HG03520 (cell line): ENCODE results near the gene WASF2.
"Not testable (repeated sequence)": the region's sequence is repeated elsewhere in the genome, so short reads cannot be mapped to it uniquely, and the experiment has no call there.

ENCODE experiments used
- ATAC-seq: cut with Tn5 transposase; IDR thresholded peaks from one replicate; pipeline ENCODE4 v1.9.1; 2021; ENCODE audit warnings: mild to moderate bottlenecking, moderate library complexity; ENCODE audit not compliant: unreplicated experiment

Gene WASF2

DNA sequence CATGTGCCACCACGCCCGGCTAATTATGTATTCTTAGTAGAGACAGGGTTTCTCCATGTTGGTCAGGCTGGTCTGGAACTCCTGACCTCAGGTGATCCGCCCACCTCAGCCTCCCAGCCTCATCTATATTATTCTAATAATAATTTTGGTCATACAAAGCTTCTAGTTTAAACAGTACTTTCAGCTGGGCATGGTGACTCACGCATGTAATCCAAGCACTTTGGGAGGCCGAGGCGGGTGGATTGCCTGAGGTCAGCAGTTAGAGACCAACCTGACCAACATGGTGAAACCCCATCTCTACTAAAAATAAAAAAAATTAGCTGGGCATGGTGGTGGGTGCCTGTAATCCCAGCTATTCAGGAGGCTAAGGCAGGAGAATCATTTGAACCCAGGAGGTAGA, 26.1 kb downstream of the WASF2 start:
- ATAC-seq, result not testable (repeated sequence)

DNA sequence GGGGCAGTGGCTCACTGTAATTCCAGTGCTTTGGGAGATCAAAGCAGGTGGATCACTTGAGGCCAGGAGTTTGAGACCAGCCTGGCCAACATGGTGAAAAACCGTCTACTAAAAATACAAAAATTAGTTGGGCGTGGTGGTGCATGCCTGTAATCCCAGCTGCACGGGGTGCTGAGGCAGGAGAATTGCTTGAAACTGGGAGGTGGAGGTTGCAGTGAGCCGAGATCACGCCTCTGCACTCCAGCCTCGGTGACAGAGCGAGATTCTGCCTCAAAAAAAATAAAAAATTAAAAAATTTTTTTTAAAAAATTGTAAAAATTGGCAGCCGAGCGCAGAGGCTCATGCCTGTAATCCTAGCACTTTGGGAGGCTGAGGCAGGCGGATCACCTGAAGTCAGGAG, 31.4 kb downstream of the WASF2 start:
- ATAC-seq, result not testable (repeated sequence)

DNA sequence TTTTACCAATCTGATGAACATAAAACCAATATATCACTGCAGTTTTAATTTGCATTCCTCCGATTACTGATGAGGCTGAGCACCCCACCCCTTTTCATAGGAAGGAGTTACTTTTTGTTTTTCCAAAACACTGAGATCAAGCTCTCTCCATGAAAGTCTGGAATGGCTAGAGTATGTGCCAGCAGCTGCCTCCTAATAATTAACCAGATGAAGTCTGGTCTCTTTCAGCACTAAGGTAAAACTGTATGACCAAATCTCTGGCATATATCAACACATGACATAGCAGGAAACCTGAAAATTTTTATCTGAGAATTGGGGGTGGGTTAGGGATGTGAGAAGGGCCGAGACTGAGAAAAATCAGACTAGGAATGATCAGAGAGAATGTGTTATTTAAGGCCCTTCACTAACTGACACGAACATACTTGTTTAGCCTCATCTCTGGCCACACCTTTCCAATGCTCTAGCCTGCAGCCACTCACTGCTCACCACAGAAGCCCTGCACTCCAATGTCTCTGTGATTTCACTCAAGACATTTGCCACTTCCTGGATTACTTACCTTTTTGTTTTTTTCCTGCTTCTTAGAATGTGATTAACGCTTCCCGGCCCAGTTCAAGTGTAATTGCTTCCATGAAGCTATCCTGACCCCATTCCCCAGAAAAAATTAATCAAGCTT, 34.7 kb downstream of the WASF2 start:
- ATAC-seq, result no peak

DNA sequence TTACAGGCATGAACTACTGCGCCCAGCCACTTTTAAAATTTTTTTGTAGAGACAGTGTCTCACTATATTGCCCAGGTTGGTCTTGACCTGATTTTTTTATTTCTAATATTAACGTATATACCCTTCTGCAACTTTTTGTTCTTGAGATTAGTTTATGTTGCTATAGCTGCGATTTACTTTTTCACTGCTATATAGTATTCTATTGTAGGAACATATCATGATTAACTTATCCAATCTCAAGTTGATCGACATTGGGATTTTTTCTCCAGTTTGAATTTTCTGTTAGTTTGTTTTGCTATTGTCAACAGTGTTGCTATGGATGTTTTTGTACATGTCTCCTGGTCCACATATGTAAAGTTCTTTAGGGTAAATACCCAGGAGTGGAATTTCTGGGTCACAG, 35.4 kb downstream of the WASF2 start:
- no peak for ATAC-seq

DNA sequence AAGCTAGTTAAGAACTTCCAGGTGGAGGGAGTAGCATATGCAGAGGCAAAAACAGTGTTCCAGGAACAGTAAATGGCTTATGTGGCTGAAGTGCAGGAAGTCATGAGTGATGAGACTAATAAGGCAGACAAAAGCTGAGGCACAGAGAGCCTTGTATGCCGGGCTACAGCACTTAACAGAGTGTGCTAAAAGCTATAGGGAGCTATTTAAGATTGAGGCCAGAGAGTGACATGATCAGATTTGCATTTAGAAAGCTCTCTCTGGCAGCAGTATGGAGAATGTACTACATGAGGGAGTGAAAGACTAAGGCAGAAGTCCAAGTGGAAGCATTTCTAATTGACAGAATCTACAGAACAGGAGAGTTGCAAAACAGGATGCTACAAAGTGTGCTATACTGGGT, 38.6 kb downstream of the WASF2 start:
- no peak for ATAC-seq

DNA sequence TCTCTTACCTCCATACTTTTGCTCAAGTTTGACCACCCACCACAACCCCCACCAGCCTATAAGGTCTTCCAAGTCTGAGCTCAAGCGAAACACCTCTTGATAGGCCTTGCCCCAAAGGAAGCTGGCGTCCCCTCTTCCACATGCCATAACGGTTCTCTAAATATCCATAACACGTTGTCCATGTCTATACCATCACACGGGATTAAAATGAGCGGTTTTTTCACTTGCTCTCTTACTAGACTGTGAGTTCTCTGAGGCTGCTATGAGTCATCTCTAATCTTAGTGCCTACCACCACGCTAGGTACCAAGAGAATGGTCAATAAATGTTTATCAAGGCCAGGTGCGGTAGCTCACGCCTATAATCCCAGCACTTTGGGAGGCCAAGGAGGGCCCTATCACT, 41.0 kb downstream of the WASF2 start:
- no peak for ATAC-seq

DNA sequence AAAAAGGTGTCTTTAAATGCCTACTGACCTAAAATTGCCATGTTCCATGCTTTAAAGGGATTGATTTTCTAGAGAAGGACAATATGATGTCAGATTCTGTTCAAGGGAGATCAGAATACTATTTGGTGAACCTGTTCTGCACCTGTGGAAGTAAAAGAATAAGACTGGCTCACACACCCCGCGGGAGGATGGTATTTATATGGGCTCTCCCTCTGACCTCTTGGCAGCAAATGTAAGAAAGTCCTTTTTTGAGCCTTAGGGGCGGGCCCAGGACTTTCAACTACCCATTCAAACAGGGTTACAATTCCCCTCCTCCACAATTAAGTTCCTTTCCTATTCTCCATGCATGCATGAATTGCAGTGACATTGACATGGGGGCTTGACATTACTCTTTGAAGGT, 42.1 kb downstream of the WASF2 start:
- no peak for ATAC-seq

DNA sequence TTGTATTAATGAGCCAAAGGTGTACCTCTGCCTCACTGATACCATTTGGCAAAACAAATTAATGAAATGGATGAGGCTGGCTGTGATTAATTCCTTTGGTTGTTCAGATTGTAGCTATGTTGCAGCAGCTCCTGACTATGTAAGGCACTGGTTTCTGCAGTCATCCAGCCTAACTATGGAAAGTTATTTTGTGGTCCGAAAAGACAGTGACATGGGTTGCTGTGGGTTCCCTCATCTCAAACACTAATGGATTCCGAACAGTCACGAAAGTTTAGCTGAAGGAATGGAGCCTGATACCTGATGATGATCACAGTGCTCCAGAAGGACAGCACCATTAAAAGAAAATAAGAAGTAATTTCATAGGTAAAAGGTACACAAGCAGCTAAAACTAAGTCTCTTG, 42.6 kb downstream of the WASF2 start:
- ATAC-seq, result no peak

DNA sequence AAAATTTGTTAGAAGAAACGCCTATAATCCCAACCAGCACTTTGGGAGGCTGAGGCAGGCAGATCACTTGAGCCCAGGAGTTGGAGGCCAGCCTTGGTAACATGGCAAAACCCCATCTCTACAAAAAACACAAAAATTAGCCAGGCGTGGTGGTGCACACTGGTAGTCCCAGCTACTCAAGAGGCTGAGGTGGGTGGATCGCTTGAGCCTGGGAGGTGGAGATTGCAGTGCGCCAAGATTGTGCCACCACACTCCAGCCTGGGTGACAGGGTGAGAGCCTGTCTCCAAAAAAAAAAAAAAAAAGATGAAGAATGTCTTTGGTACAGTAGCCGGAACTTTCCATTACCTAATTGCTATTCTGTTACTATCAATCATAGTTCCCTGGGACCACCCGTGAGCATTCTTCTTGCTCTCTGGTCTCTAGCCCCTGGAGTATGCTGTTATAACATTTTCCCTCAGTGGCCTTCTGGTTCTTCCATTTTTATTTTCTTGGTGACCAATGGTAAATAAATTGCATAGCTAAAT, 43.4 kb downstream of the WASF2 start:
- ATAC-seq, result no peak

DNA sequence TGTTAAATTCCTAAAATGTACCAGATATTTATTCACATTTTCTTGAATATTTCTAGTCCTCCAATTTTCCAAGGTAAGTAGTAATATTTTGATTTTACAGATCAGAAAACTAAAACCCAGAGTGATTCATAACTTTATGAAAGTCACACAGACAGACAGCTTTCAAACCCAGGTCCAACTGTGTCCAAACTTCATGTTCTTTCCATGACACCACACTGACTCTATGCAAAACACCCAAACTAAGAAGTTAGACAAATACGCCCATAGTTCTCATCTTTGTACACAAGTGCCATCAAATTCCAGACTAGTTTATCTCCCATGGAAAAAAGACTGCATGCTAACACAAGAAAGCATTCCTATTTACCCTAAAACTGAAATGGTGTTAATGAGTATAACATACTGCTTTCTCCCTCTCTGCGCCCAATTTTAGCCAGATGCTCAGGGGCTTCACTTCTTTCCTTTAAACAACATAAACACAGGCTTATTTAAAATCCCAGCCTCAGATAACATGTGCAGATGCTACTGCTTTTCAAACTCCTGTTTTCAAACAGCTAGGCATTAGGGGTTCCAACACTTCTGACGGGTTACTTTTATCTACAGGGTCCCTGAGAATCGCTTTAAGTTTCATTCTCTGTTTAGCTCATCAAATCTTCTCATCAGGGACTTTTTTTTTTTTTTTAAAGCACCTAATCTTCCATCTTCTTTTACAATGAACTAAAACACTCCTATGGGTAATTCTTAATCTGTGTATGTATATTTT, 44.6 kb downstream of the WASF2 start:
- ATAC-seq, result no peak

DNA sequence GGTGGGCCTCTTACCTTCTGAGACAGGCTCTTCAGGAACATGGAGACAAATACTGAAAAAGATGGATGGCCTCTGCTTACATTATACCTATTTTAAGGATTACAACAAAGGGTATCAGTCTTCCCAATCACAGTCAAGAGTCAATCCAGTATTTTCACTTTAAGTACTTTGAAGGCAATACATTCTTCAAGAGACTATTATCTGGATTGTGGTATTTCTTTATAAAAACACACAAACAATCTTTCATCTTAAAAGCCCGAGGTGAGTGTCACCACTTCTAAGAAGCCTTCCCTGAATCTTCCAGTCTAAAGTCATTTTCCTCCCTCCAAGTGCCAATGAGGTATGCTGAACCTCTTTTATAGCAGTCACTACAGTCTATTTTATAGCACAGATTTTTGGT, 45.3 kb downstream of the WASF2 start:
- no peak for ATAC-seq

DNA sequence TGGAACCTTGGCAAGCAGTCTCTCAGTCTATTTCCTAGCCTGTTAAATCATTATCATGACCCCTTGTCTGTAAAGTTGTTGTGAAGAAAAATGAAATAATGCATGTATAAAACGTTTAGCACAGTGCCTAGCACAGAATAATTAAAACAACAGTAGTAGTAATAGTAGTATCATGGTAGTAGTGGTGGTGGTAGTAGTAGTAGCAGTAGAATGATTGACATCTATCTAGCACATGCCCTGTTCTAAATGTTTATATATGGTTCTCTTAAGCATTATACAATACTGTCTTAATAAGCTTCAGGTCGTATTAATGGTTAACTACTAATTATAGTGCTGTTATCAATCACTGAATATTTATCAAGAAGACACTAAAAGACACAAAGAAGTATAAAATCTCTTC, 50.8 kb downstream of the WASF2 start:
- ATAC-seq, result no peak

DNA sequence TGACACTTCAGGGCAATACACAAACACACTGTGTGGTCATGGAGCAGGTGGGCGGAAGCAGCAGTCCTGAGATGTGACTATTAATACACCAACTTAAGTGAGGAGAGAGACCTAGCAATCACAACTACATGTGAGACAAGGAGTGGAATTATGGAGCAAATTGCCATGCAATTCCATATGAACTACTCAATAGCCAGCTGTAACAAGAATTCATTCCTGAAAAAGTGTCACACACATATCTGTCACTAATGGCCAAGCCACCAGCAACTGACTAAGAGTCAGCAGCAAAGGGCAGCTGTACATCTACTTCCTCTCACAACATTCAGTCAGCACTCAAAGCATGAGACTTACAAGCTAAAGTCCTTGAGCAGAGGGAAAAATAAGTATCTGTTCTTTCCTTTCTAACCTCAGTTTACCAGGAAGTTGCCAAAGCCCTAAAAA, 51.3 kb downstream of the WASF2 start:
- no peak for ATAC-seq

DNA sequence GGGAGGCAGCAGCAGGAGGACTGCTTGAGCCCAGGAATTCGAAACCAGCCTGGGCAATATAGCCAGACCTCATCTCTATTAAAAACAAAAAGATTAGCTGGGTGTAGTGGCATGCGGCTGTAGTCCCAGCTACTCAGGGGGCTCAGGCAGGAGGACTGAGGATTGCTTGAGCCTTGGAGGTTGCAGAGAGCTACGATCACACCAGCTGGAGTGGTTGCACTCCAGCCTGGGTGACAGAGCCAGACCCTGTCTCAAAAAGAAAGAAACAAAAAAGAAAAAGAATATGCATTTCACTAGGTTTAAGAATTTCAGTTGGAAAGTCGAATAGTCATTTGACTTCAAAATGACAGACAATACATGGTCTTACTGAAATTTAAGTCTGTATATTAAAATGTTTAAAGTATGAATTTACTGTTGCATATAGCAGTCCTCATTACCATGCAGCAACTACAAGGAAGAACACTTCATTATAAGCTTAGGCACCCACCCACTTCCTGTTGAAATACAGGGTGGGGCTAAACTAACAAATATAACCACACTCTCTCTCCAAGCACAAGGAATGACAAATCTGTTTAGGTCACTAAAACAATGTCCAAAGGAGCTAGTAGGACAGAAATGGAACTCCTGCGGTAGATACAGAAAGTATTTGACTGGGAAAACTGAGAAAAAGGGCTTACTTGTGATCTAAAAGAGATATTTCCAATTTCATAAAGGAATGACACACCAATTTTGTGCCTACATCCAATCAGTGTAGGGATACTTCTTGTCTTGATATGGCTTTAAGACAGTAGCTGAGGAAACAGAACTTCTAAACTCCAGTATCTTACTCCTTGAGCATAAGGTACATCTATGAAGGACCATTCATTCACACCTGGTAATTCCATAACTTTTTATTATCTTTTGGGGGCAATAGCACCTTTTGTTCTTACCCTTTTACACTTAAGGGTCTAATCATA, 53.5 kb downstream of the WASF2 start:
- ATAC-seq, result no peak

DNA sequence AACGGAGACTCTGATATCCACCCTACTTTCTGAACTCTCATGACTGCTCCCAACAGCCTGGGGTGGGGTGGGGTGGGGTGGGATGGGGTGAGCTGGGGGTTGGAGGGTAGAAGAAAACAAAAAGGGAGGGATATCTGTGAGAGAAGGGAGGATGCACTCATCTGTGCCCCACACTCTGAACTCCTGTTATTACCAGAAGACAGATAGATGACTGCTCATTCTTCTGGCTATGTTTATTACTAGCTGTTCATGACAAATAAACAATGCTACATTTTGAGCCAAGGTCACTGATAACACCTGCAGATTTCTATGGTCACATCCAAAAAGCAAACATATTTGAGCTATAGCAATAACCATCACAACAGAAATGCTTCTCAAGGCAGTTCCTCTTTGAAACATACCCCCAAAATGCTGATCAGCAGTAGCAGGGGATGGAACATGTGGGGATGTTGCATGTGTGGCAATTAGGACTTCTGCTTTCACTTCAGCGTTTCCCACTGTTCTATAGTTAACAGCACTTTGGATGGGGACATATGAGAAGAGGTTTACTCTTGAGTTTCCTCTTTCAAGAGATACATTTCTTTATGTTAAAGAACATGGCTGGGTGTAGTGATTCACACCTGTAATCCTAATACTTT, 54.3 kb downstream of the WASF2 start:
- ATAC-seq, result no peak

DNA sequence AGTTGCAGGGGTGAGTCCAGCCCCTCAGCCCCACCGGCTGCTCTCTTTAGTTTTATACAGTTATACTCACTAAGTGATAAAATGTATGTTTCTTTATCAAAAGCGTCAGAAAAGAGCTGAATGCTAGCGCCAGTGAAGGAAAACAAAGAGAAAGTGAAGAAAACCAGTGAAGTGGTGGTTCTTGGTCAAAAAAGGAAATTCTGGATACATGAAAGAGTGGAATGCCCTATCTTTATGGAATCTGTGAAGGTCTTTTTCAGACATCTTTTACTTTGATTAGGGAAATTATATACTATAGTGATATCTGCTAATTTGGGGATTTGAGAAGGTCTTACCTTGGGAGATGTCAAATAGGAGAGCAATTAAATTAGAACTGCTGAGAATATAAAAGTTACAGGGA, 56.3 kb downstream of the WASF2 start:
- ATAC-seq, result no peak

DNA sequence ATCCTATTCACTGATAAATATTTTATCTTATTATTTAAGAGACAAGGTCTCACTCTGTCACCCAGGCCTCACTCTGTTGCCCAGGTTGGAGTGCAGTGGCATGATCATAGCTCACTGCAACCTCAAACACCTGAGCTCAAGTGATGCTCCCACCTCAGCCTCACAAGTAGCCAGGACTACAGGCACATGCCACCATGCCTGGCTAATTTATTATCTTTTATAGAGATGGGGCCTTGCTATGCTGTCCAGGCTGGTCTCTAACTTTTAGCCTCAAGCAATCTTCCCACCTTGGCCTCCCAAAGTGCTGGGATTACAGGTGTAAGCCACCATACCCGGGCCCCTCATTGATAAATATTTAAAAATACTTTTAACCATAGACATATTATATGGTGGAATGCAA, 57.2 kb downstream of the WASF2 start:
- ATAC-seq, result not testable (repeated sequence)

DNA sequence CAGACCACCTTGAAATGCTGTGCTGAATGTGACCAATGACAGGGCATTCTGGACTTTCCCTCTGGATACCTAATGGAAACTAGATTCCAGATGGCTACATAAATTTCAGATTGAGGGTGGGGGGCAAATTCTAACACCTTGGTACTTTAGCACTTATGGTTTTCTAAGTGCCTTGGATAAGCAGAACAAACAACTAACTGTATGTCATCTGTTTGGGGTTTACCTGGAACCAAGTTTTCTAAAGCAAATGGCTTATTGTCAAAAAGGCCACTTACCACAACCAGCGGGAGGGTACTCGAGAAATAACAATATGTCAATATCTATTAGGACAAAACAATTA, 58.4 kb downstream of the WASF2 start:
- no peak for ATAC-seq

DNA sequence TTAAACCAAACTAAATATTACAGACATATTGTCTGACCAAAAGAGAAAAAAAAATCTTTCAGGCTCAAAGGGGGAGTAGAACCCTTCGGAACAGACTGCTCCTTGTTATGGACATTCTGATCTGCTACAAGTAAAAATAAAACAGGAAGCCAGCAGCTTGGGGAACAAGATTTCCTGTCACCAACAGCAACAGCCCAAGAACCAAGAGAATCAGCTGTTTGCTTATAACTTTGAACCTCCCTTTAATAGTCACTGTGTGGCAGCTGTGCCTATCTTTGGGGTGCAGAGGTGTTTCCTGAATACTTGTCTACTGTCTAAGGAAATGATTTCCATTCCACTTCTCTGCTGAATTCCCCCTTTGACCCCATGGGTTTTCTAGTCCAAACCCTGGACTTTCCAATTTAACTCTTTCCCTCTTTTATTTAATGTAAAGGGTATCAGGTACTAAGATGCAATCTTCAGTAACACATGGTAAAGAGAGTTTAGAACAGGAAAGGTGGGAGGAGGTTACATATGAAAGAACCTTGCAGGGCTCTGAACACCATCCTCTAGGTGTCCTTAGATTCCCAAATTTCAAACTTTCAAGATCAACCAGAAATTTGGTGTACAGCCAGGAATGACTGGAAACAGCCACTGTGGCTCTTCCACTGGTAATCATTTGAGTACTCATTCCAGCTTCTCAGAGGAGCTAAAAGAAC, 58.9 kb downstream of the WASF2 start:
- ATAC-seq, result no peak

DNA sequence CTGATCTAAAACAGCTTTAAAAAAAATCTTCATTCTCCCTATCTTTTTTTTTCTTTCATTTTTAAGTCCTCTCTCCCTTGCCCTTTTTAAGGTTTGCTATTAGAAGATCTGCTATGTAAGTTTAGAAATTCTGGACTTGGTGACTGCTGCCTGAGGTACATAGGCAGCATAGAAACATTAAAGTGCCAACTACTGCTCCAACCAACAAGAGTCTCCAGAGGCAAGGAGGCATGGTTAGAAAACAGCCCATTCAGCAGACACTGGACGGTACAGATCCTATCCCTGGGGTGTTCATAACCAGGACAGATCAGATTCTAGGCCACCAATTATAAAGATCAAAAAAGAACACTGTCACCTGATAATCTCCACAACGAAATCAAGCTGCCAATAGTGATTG, 60.9 kb downstream of the WASF2 start:
- no peak for ATAC-seq
